HL-60 (cell line): Measurements from ENCODE around the gene GALNT15.

ENCODE experiments used
- POLR2AphosphoS5 ChIP-seq: IDR thresholded peaks from 2 replicates; pipeline ENCODE4 v1.6.1; 2012; ENCODE audit warnings: low read depth
- TF ChIP-seq, protein P1 (sequence below): IDR thresholded peaks from one replicate; pipeline ENCODE4 v1.5.1; 2011; ENCODE audit warnings: low read length, control low read depth, inconsistent platforms; ENCODE audit not compliant: insufficient read depth
- TF ChIP-seq, protein P2 (sequence below): IDR thresholded peaks from 2 replicates; pipeline ENCODE4 v1.6.1; 2012; ENCODE audit warnings: low read depth; ENCODE audit not compliant: insufficient replicate concordance

DNA sequence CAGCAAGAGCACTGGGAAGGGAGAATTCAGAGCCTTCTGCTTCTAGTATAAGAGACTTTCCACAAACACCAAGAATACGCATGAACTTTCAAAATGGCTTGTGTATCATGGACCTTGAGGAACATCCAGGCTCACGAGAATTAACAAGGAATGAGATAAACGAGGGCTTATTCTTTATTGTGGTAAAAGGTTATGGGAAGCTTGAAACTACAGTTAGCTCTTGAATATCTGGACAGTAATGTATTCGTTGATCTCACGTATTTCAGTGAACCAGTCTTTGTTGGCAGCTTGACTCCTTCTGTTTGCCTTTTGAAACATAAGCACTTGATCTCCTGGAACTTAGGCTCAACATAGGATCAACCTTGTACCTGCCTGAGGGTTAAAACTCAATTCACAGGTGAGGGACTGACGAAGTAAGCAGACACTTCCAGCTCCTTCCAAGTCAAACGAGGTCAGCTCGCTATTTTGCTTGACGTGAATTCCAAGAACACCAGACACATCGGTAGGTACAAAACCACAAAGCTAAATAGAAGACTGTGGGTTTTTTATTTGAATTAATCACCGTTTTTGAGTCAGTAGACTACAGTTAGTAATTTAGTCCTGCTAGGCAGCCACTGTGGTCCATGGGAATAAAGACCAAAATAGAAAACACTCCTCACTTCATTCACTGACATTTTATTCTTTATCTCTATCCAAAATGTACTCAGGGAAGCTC, 30.8 kb downstream of the GALNT15 start:
- TF ChIP-seq, protein P1, sequence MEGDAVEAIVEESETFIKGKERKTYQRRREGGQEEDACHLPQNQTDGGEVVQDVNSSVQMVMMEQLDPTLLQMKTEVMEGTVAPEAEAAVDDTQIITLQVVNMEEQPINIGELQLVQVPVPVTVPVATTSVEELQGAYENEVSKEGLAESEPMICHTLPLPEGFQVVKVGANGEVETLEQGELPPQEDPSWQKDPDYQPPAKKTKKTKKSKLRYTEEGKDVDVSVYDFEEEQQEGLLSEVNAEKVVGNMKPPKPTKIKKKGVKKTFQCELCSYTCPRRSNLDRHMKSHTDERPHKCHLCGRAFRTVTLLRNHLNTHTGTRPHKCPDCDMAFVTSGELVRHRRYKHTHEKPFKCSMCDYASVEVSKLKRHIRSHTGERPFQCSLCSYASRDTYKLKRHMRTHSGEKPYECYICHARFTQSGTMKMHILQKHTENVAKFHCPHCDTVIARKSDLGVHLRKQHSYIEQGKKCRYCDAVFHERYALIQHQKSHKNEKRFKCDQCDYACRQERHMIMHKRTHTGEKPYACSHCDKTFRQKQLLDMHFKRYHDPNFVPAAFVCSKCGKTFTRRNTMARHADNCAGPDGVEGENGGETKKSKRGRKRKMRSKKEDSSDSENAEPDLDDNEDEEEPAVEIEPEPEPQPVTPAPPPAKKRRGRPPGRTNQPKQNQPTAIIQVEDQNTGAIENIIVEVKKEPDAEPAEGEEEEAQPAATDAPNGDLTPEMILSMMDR: no peak
- TF ChIP-seq, protein P2, sequence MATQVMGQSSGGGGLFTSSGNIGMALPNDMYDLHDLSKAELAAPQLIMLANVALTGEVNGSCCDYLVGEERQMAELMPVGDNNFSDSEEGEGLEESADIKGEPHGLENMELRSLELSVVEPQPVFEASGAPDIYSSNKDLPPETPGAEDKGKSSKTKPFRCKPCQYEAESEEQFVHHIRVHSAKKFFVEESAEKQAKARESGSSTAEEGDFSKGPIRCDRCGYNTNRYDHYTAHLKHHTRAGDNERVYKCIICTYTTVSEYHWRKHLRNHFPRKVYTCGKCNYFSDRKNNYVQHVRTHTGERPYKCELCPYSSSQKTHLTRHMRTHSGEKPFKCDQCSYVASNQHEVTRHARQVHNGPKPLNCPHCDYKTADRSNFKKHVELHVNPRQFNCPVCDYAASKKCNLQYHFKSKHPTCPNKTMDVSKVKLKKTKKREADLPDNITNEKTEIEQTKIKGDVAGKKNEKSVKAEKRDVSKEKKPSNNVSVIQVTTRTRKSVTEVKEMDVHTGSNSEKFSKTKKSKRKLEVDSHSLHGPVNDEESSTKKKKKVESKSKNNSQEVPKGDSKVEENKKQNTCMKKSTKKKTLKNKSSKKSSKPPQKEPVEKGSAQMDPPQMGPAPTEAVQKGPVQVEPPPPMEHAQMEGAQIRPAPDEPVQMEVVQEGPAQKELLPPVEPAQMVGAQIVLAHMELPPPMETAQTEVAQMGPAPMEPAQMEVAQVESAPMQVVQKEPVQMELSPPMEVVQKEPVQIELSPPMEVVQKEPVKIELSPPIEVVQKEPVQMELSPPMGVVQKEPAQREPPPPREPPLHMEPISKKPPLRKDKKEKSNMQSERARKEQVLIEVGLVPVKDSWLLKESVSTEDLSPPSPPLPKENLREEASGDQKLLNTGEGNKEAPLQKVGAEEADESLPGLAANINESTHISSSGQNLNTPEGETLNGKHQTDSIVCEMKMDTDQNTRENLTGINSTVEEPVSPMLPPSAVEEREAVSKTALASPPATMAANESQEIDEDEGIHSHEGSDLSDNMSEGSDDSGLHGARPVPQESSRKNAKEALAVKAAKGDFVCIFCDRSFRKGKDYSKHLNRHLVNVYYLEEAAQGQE: no peak
- TF ChIP-seq POLR2AphosphoS5: no peak
